Endothelial cell of umbilical vein (primary cell): ENCODE measurements around the gene OAS2.

Experiments
- EZH2 ChIP-seq: IDR thresholded peaks from 2 replicates; pipeline ENCODE4 v1.6.1; 2012; ENCODE audit warnings: borderline replicate concordance, low read depth, mild to moderate bottlenecking, moderate library complexity, low read length, inconsistent platforms; ENCODE audit not compliant: severe bottlenecking
- GATA2 ChIP-seq: IDR thresholded peaks from 2 replicates; pipeline ENCODE4 v1.7.0; 2011; ENCODE audit warnings: low read depth, mild to moderate bottlenecking, moderate library complexity, mixed read lengths, low read length; ENCODE audit not compliant: insufficient read length, insufficient read depth
- POLR2A ChIP-seq: IDR thresholded peaks from 2 replicates; pipeline ENCODE4 v1.6.1; 2012; ENCODE audit warnings: low read depth, mild to moderate bottlenecking, control low read depth, low read length

DNA sequence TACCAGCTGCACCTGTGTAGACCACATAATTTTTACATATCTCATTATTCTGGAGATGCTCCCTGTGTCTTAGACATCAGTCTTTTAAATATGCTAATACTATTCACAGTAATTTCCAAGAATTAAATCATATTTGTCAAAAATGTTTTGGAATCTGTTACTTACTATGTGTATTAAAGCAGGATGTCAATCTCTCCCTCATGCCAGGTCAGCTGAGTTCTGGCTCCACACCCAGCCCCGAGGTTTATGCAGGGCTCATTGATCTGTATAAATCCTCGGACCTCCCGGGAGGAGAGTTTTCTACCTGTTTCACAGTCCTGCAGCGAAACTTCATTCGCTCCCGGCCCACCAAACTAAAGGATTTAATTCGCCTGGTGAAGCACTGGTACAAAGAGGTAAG, 27.9 kb downstream of the OAS2 start:
- TF ChIP-seq GATA2 (no peak), POLR2A (no peak), EZH2 (no peak)
